Measurements from ENCODE around the gene TPD52L2. TPM values are rescaled to one million over a fixed set of nuclear protein-coding genes. Genes with fewer than 3 reads are reported as not detected.

Gene TPD52L2
- total RNA-seq, 1 donor from 2014 or later: 161 TPM

- no peaks in the 10 kb centered on the region for H3K4me1 ChIP-seq
- no peaks in the 10 kb centered on the region for H3K9me3 ChIP-seq
- DNase-seq (ENCODE audit: low spot score in 2 of 2): no peak
- no peak for TF ChIP-seq CTCF (IDR thresholded peaks at IDR 0.05)
- no peaks in the 10 kb centered on the region for H3K27me3 ChIP-seq
- no peak overlapping the region for H3K27ac ChIP-seq
- H3K36me3 ChIP-seq: peaks cover 46 to 76% of the 10 kb centered on the region in 2 donors
- no peak overlapping the region for H3K4me3 ChIP-seq
- intact Hi-C loops (cut with DNase I): no loop called here
Observed at GRCh38 chr20:63939061-63939935, 74.2 kb downstream of the TPD52L2 start.

- Histone ChIP-seq H3K4me3 (no peak overlapping the region), H3K36me3 (peaks cover 49 to 78% of the 10 kb centered on the region in 2 donors), H3K27ac (no peak overlapping the region), H3K9me3 (no peaks in the 10 kb centered on the region), H3K4me1 (no peaks in the 10 kb centered on the region), H3K27me3 (no peaks in the 10 kb centered on the region)
- no peak for DNase-seq (ENCODE audit: low spot score in 2 of 2)
- intact Hi-C loops (cut with DNase I): no loop called here
- no peak for TF ChIP-seq CTCF (IDR thresholded peaks at IDR 0.05)
Observed at GRCh38 chr20:63940071-63940471, 75.0 kb downstream of the TPD52L2 start.

GRCh38 chr20:63940472-63941266 lies 75.6 kb downstream of the TPD52L2 start:
- H3K4me3 ChIP-seq: no peak overlapping the region
- H3K27ac ChIP-seq: no peak overlapping the region
- intact Hi-C loops (cut with DNase I): no loop called here
- no peak for TF ChIP-seq CTCF (IDR thresholded peaks at IDR 0.05)
- peaks cover 50 to 78% of the 10 kb centered on the region in 2 donors for H3K36me3 ChIP-seq
- no peak for DNase-seq (ENCODE audit: low spot score in 2 of 2)
- H3K27me3 ChIP-seq: no peaks in the 10 kb centered on the region
- H3K9me3 ChIP-seq: no peaks in the 10 kb centered on the region
- H3K4me1 ChIP-seq: no peaks in the 10 kb centered on the region

Other genes starting within 250 kb of the TPD52L2 start
- gene GMEB2, start 238.2 kb upstream of the TPD52L2 start, total RNA-seq: 14.0 TPM
- 37.0 TPM for gene STMN3, start 211.8 kb upstream of the TPD52L2 start, total RNA-seq
- gene RTEL1, start 207.0 kb upstream of the TPD52L2 start, total RNA-seq: 80.6 TPM
- gene TNFRSF6B, start 168.6 kb upstream of the TPD52L2 start, total RNA-seq: 119 TPM
- gene ARFRP1, start 157.3 kb upstream of the TPD52L2 start, total RNA-seq: 50.8 TPM
- gene ZGPAT, start 157.2 kb upstream of the TPD52L2 start, total RNA-seq: 42.4 TPM
- gene LIME1, start 128.6 kb upstream of the TPD52L2 start, total RNA-seq: 7.3 TPM
- gene SLC2A4RG, start 125.5 kb upstream of the TPD52L2 start, total RNA-seq: 114 TPM
- gene ZBTB46, start 34.0 kb upstream of the TPD52L2 start, total RNA-seq: 39.5 TPM
- gene ABHD16B, start 3.8 kb upstream of the TPD52L2 start, total RNA-seq: not detected
- gene DNAJC5, start 29.9 kb downstream of the TPD52L2 start, total RNA-seq: 42.9 TPM
- gene UCKL1, start 91.1 kb downstream of the TPD52L2 start, total RNA-seq: 95.4 TPM
- gene ZNF512B, start 104.7 kb downstream of the TPD52L2 start, total RNA-seq: 17.5 TPM
- not detected for gene SAMD10, start 114.4 kb downstream of the TPD52L2 start, total RNA-seq
- 33.5 TPM for gene PRPF6, start 115.9 kb downstream of the TPD52L2 start, total RNA-seq
- not detected for gene C20orf204, start 170.9 kb downstream of the TPD52L2 start, total RNA-seq
- gene SOX18, start 184.4 kb downstream of the TPD52L2 start, total RNA-seq: 244 TPM
- gene TCEA2, start 197.9 kb downstream of the TPD52L2 start, total RNA-seq: 61.4 TPM
- 109 TPM for gene RGS19, start 214.2 kb downstream of the TPD52L2 start, total RNA-seq
- gene OPRL1, start 214.8 kb downstream of the TPD52L2 start, total RNA-seq: 0.21 TPM
- gene LKAAEAR1, start 219.1 kb downstream of the TPD52L2 start, total RNA-seq: not detected
- gene NPBWR2, start 242.3 kb downstream of the TPD52L2 start, total RNA-seq: not detected